SH-SY5Y (cell line): ENCODE measurements around the gene MRPL4.

Experiments
- GATA2 ChIP-seq: IDR thresholded peaks from 2 replicates; pipeline ENCODE4 v1.6.1; 2011; ENCODE audit warnings: mild to moderate bottlenecking, low read depth, low read length
- GATA3 ChIP-seq: IDR thresholded peaks from 2 replicates; pipeline ENCODE4 v1.6.1; 2011; ENCODE audit warnings: low read depth, mild to moderate bottlenecking, low read length, moderate library complexity

MRPL4 gene

GRCh38 chr19:10245189-10245939 lies 6.7 kb upstream of the MRPL4 start:
- TF ChIP-seq GATA2 (no peak), GATA3 (no peak)

DNA sequence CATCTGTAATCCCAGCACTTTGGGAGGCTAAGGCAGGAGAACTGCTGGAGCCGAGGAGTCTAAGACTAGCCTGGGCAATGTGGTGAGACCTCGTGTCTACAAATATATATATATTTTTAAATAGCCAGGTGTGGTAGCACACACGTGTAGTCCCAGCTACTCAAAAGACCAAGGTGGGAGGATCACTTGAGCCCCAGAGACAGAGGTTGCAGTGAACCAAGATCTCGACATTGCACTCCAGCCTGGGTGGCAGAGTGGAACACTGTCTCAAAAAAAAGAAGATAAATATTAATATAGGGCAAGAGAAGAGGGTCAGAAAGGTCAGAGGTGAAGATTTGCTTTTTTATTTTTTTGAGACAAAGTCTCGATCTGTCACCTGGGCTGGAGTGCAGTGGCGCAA lies 5.5 kb upstream of the MRPL4 start:
- no peak for TF ChIP-seq GATA2
- no peak for TF ChIP-seq GATA3

DNA sequence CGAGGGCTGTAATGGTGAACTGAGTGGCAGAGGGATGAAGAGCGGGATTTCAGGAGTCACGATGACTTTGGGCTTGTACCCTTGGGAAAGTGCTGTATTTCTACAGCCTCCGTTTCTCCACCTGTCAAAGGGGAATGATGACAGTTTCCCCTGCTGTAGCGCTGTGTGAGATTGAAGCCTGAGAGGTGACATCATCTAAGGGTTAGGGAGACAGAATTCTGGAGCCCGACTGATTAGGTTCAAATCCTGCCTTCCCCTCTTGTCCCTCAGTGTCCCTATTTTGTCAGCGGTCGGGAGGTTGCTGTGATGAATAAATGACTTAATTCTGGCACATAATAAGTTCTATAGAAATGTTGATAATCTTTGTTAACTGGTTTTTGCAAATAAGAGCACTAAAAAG lies 693 bp downstream of the MRPL4 start:
- no peak for TF ChIP-seq GATA3
- TF ChIP-seq GATA2, result no peak

DNA sequence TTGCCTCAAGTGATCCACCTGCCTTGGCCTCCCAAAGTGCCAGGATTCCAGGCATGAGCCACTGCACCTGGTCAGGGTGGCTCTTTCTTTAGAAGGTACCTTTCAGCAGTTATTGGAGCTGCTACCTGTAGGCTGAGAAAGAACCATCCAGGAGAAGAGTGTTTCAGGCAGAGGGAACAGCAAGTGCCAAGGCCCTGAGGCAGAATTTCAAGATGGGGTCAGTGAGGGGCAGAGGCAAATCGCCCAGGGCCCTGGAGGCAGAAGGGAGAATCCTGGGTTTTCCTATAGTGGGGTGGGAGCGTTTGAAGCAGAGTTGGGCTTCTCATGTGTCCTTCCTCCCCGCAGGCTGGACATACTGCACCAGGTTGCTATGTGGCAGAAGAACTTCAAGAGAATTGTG lies 2.2 kb downstream of the MRPL4 start:
- TF ChIP-seq GATA3 (no peak), GATA2 (no peak)

DNA sequence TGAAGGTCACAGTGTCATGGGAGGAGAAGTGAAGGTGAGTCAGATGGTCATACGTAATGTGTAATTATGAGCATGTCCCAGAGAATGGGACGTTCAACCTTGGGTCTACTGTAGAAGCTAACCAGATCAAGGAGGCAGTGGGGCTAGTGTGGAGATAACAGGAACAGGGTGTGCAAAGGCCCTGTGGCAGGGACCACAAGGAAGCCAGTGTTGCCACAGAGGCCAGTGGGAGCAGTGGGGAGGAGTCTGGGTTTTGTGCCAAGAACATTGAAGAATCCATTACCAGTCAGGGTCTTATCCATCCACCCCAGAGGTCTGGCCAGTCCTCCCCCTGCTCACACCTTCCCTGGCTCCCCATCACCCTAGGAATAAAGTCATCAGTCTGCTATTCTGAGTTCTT lies 3.3 kb downstream of the MRPL4 start:
- TF ChIP-seq GATA2 (no peak), GATA3 (no peak)

DNA sequence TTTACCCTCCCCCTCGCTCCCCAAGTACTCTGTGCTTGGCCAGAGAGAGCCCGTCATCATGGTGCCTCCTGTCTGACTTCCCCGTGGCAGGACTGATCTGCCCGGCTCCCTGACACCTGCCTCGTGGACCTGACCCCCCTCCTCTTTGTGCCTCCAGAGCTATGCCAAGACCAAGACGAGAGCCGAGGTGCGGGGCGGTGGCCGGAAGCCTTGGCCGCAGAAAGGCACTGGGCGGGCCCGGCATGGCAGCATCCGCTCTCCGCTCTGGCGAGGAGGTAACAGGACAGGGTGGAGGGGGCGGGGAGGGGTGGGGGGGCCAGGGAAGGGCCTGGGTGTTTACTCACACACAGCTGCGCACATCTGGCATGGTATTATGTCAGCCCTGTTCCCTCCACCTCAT lies 4.5 kb downstream of the MRPL4 start:
- no peak for TF ChIP-seq GATA2
- TF ChIP-seq GATA3, result no peak

DNA sequence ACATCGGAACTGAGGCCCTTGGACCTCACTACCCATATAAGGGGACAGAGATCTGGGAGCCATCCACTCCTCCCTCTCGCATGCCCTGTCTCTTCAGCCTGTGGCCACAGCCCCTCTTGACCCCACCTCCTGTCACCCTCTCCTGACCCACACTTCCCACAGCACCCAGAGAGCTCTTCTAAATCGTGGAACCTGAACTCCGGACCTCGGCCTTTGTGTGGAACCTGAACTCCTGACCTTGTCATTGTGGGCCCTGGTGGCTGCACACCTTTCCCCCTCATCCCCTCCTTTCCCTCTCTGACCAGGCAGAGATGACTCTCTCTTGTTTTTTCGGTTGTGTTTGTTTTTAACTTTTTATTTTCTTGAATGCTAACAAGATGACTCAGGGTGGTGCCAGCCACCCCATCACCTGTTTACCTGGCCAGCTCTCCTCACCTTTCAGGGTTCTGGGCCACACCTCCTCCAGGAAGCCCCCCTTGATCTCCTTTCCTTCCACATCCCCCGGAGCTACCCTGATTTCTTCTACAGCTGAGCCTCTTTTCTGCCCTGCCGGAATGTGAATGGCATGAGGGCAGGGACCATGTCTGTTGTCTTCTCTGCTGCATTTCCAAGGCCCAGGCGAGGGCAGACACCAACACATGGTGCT lies 5.1 kb downstream of the MRPL4 start:
- TF ChIP-seq GATA3 (no peak), GATA2 (no peak)

DNA sequence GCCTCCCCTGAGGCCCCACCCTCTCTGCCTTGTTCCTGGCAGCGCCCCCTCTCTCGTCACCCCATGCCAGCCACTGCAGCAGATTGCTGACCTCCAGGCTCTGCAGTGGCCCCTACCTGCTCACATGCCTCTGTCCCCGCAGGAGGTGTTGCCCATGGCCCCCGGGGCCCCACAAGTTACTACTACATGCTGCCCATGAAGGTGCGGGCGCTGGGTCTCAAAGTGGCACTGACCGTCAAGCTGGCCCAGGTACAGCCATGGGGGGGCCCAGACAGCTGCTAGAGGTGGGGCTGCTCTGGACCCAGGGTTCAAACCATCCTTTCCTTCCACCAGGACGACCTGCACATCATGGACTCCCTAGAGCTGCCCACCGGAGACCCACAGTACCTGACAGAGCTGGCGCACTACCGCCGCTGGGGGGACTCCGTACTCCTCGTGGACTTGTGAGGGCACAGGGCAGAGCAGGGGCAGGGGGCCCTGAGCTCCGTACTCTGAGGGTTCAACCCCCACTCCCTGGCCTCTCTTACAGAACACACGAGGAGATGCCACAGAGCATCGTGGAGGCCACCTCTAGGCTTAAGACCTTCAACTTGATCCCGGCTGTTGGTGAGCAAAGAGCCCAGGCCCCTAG lies 6.2 kb downstream of the MRPL4 start:
- TF ChIP-seq GATA3 (no peak), GATA2 (no peak)

DNA sequence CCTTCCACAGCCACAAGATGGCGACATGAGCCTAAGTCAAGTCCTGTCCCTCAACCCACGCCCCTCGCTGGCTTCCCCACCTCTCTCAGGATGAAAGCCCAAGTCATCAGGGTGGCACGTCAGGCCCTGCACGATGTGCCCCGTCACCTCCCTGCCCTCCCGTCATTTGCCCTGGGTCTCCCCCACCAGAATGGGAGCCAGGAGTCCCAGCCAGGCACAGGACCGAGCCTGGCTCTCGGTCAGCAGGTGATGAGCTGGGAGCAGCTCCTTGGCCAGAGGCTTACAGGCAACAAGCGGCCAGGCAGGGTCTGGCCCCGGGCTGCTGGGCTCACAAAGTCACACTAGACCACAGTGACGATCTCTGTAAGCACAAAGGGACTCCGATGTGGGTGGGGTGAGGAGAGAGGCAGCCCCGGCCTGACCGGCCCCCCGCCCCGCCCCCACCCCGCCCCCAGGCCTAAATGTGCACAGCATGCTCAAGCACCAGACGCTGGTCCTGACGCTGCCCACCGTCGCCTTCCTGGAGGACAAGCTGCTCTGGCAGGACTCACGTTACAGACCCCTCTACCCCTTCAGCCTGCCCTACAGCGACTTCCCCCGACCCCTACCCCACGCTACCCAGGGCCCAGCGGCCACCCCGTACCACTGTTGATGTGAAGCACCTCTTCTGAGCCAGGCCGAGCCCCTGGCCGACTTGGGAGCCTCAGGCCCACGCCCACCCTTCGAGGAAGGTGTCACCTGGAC lies 7.3 kb downstream of the MRPL4 start:
- TF ChIP-seq GATA2 (no peak), GATA3 (no peak)

DNA sequence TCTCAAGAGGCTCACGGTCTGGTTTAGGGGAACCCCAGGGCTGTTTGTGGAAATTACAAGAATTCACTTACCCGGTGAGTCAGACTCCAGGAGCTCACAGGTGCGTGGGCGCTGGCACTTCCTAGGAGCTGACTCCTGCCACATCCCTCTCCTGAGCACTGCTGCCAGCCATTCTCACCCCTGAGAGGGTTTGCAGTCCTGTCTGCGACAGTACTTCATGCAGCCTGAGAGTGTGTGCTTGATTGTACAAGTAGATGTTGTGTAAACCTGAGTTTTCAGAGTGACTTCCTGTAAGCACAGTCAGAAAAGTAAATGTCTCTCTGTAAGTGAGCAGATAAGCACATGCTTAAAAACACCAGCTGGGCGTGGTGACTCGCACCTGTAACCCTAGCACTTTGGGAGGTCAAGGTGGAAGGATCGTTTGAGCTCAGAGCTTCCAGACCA lies 8.1 kb downstream of the MRPL4 start:
- TF ChIP-seq GATA3, result no peak
- no peak for TF ChIP-seq GATA2

- TF ChIP-seq GATA3, result no peak
These were observed 10.8 kb downstream of the MRPL4 start for GRCh38 chr19:10262771-10263170.

- TF ChIP-seq GATA3 (no peak), GATA2 (no peak)
These were observed 14.7 kb downstream of the MRPL4 start for GRCh38 chr19:10266706-10267105.

GRCh38 chr19:10268071-10268470 lies 16.1 kb downstream of the MRPL4 start:
- TF ChIP-seq GATA3 (no peak), GATA2 (no peak)

DNA sequence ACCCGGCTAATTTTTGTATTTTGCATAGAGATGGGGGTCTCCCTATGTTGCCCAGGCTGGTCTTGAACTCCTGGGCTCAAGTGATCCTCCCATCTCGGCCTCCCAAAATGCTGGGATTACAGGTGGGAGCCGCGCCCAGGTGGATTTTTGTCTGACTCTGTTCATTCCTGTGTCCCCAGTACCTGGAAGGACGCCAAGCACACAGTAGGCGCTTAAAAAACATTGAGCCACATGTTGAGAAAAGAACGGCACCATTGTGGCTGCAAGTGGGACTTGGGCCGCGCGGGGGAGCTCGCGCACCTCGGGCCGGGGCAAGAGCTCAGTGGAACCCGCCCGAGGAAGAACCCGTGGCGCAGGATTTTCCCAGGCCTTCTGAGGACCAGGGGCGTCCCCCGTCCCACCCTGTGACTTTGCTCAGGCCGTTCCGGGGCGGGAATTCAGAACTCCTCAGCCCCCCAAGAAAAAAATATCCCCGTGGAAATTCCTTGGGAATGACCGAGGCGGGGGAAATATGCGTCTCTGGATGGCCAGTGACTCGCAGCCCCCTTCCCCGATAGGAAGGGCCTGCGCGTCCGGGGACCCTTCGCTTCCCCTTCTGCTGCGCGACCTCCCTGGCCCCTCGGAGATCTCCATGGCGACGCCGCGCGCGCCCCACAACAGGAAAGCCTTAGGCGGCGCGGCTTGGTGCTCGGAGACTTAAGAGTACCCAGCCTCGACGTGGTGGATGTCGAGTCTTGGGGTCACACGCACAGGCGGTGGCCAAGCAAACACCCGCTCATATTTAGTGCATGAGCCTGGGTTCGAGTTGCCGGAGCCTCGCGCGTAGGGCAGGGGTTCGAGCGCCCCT lies 17.5 kb downstream of the MRPL4 start:
- no peak for TF ChIP-seq GATA2
- no peak for TF ChIP-seq GATA3
